SK-N-SH treated with all-trans-retinoic acid at 6 μM for 48 hours (cell line): ENCODE results near the gene ZNF189.
A peak's percentile ranks its signal among the peaks of the same experiment; 100 is the strongest.

ENCODE experiments used
- ATAC-seq: fragments of 200-7000 bp; cut with Tn5 transposase; 3 replicates; pipeline ENCODE4 v1.9.1; 2020; ENCODE audit warnings: mild to moderate bottlenecking, moderate library complexity
- ARNTL ChIP-seq: fragments of 450-650 bp; formaldehyde crosslinking; IDR thresholded peaks from 2 replicates; pipeline ENCODE4 v1.5.0; 2020; ENCODE audit warnings: low read depth, mild to moderate bottlenecking, moderate library complexity, borderline replicate concordance
- BACH2 ChIP-seq: fragments of 250-450 bp; sonication (Bioruptor Pico); IDR thresholded peaks from 2 replicates; pipeline ENCODE4 v1.9.0; 2021; ENCODE audit warnings: mild to moderate bottlenecking, borderline replicate concordance
- CREB5 ChIP-seq: fragments of 250-450 bp; sonication (Bioruptor Pico); IDR thresholded peaks from 2 replicates; pipeline ENCODE4 v1.5.1; 2020; ENCODE audit warnings: low read depth, mild to moderate bottlenecking, moderate library complexity
- CSDC2 ChIP-seq: fragments of 250-450 bp; sonication (Bioruptor Pico); IDR thresholded peaks from 2 replicates; pipeline ENCODE4 v1.5.0; 2020; ENCODE audit warnings: mild to moderate bottlenecking, moderate library complexity
- CSRNP3 ChIP-seq: fragments of 250-450 bp; sonication (Bioruptor Pico); IDR thresholded peaks from 2 replicates; pipeline ENCODE4 v1.5.1; 2021; ENCODE audit warnings: mild to moderate bottlenecking, moderate library complexity
- ESRRG ChIP-seq: fragments of 250-450 bp; sonication (Bioruptor Pico); IDR thresholded peaks from 2 replicates; pipeline ENCODE4 v1.6.1; 2021; ENCODE audit warnings: mild to moderate bottlenecking
- ISL1 ChIP-seq: fragments of 250-450 bp; sonication (Bioruptor Pico); IDR thresholded peaks from 2 replicates; pipeline ENCODE4 v2.1.2; 2022; ENCODE audit warnings: mild to moderate bottlenecking, moderate library complexity
- OSR1 ChIP-seq: fragments of 250-450 bp; sonication (Bioruptor Pico); IDR thresholded peaks from 2 replicates; pipeline ENCODE4 v1.8.0; 2022; ENCODE audit warnings: moderate library complexity, mild to moderate bottlenecking, inconsistent platforms
- PATZ1 ChIP-seq: fragments of 250-450 bp; sonication (Bioruptor Pico); IDR thresholded peaks from 2 replicates; pipeline ENCODE4 v1.8.0; 2020; ENCODE audit warnings: mild to moderate bottlenecking, moderate library complexity, borderline replicate concordance
- POU6F1 ChIP-seq: fragments of 250-450 bp; sonication (Bioruptor Pico); IDR thresholded peaks from 2 replicates; pipeline ENCODE4 v1.8.0; 2021; ENCODE audit warnings: low read depth, mild to moderate bottlenecking, moderate library complexity, borderline replicate concordance
- PPARA ChIP-seq: fragments of 250-450 bp; sonication (Bioruptor Pico); IDR thresholded peaks from 2 replicates; pipeline ENCODE4 v1.5.0; 2020; ENCODE audit warnings: mild to moderate bottlenecking, borderline replicate concordance
- RARB ChIP-seq: fragments of 250-450 bp; sonication (Bioruptor Pico); IDR thresholded peaks from 2 replicates; pipeline ENCODE4 v1.8.0; 2021; ENCODE audit warnings: mild to moderate bottlenecking, moderate library complexity
- TCF4 ChIP-seq: fragments of 250-450 bp; sonication (Bioruptor Pico); IDR thresholded peaks from 2 replicates; pipeline ENCODE4 v1.8.0; 2021; ENCODE audit warnings: mild to moderate bottlenecking, moderate library complexity, borderline replicate concordance
- TSHZ2 ChIP-seq: fragments of 250-450 bp; sonication (Bioruptor Pico); IDR thresholded peaks from 2 replicates; pipeline ENCODE4 v1.5.0; 2020; ENCODE audit warnings: mild to moderate bottlenecking, moderate library complexity
- ZFP3 ChIP-seq: fragments of 250-450 bp; sonication (Bioruptor Pico); IDR thresholded peaks from 2 replicates; pipeline ENCODE4 v1.5.0; 2020; ENCODE audit warnings: mild to moderate bottlenecking, moderate library complexity
- ZFP30 ChIP-seq: fragments of 450-650 bp; formaldehyde crosslinking; IDR thresholded peaks from 2 replicates; pipeline ENCODE4 v1.5.0; 2022; ENCODE audit warnings: mild to moderate bottlenecking, moderate library complexity
- ZNF565 ChIP-seq: fragments of 450-650 bp; formaldehyde crosslinking; conservative IDR thresholded peaks from 2 replicates; pipeline ENCODE4 v1.5.0; 2020; ENCODE audit warnings: low read depth, mild to moderate bottlenecking, moderate library complexity
- ZNF8 ChIP-seq: fragments of 450-650 bp; formaldehyde crosslinking; IDR thresholded peaks from 2 replicates; pipeline ENCODE4 v1.5.0; 2020; ENCODE audit warnings: mild to moderate bottlenecking, moderate library complexity

ZNF189 gene

GRCh38 chr9:101455656-101456240 lies 57.1 kb downstream of the ZNF189 start:
- TF ChIP-seq TCF4 (no peak), BACH2 (CRISPR knock-in tag) (no peak)
- TF ChIP-seq, all 23 proteins: peak for 0
- ATAC-seq, result no peak

- TF ChIP-seq ZFP3, result no peak
- TF ChIP-seq ZNF565 (CRISPR knock-in tag), result no peak
- no peak for TF ChIP-seq BACH2 (CRISPR knock-in tag)
- no peak for TF ChIP-seq CSDC2 (CRISPR knock-in tag)
- no peak for TF ChIP-seq RARB (CRISPR knock-in tag)
- TF ChIP-seq PPARA (CRISPR knock-in tag), result no peak
- TF ChIP-seq OSR1 (CRISPR knock-in tag), result no peak
- TF ChIP-seq ARNTL (CRISPR knock-in tag), result no peak
- no peak for TF ChIP-seq CSRNP3 (CRISPR knock-in tag)
- TF ChIP-seq ZFP30 (CRISPR knock-in tag), result no peak
- no peak for TF ChIP-seq CREB5 (CRISPR knock-in tag)
- no peak for TF ChIP-seq ESRRG (CRISPR knock-in tag)
- TF ChIP-seq ISL1 (CRISPR knock-in tag), result no peak
- TF ChIP-seq PATZ1 (CRISPR knock-in tag), result no peak
- TF ChIP-seq POU6F1 (CRISPR knock-in tag), result no peak
- TF ChIP-seq ZNF8 (CRISPR knock-in tag), result no peak
- TF ChIP-seq TCF4, result no peak
- no peak for ATAC-seq
Measured at GRCh38 chr9:101457003-101457402, 58.4 kb downstream of the ZNF189 start.

- TF ChIP-seq POU6F1 (CRISPR knock-in tag) (no peak), PATZ1 (CRISPR knock-in tag) (no peak), ZNF565 (CRISPR knock-in tag) (no peak), BACH2 (CRISPR knock-in tag) (no peak), ZFP30 (CRISPR knock-in tag) (no peak), RARB (CRISPR knock-in tag) (no peak), TSHZ2 (no peak)
- ATAC-seq, result peak; percentile 99
Measured at GRCh38 chr9:101458963-101459631, 60.4 kb downstream of the ZNF189 start.
